Neuronal stem cell (in vitro differentiated cells): Measurements from ENCODE around the gene RNU1-2.
"Not testable (repeated sequence)": the region's sequence is repeated elsewhere in the genome, so short reads cannot be mapped to it uniquely, and the experiment has no call there.

Experiments
- DNase-seq: peaks from one replicate; pipeline ENCODE4 v3.0.0-alpha.2; 2013; ENCODE audit warnings: low spot score
- H2AFZ ChIP-seq: one replicate; pipeline ENCODE4 v1.6.1; 2013; ENCODE audit warnings: mild to moderate bottlenecking, low read length, inconsistent platforms
- H2AK5ac ChIP-seq: 2 replicates; pipeline ENCODE4 v1.6.1; 2013; ENCODE audit warnings: low read depth, mild to moderate bottlenecking, inconsistent platforms, low read length, moderate library complexity, mixed read lengths
- H2BK120ac ChIP-seq: 2 replicates; pipeline ENCODE4 v1.6.1; 2013; ENCODE audit warnings: low read depth, mild to moderate bottlenecking, inconsistent platforms, low read length, moderate library complexity, mixed read lengths
- H2BK12ac ChIP-seq: one replicate; pipeline ENCODE4 v1.6.1; 2013; ENCODE audit warnings: low read length, inconsistent platforms
- H2BK15ac ChIP-seq: 2 replicates; pipeline ENCODE4 v1.6.1; 2013; ENCODE audit warnings: mild to moderate bottlenecking, low read length, inconsistent platforms, mixed read lengths
- H2BK5ac ChIP-seq: one replicate; pipeline ENCODE4 v1.6.1; 2013; ENCODE audit warnings: inconsistent platforms, mild to moderate bottlenecking, low read length, moderate library complexity
- H3K14ac ChIP-seq: one replicate; pipeline ENCODE4 v1.6.1; 2013; ENCODE audit warnings: low read length, inconsistent platforms
- H3K18ac ChIP-seq: 2 replicates; pipeline ENCODE4 v1.6.1; 2013; ENCODE audit warnings: low read length, inconsistent platforms
- H3K23ac ChIP-seq: 2 replicates; pipeline ENCODE4 v1.6.1; 2013; ENCODE audit warnings: low read depth, mild to moderate bottlenecking, mixed read lengths, low read length, inconsistent platforms; ENCODE audit not compliant: poor library complexity
- H3K27ac ChIP-seq: replicated peaks from 3 replicates; pipeline ENCODE4 v1.5.1; 2013; ENCODE audit warnings: low read length, inconsistent platforms
- H3K27me3 ChIP-seq, 3 experiments: 2 replicates each; pipeline ENCODE4 v1.6.1; 2013; ENCODE audit warnings: low read length in 3 of 3, mild to moderate bottlenecking in 2 of 3, inconsistent platforms in 1 of 3, low read depth in 1 of 3, mixed read lengths in 1 of 3, moderate library complexity in 1 of 3; ENCODE audit not compliant: control insufficient read depth in 3 of 3, insufficient read depth in 3 of 3
- H3K36me3 ChIP-seq, 2 donors: replicated peaks in 1 of 2; 2 replicates each; pipeline ENCODE4 v1.6.1; 2013; ENCODE audit warnings: low read length in 2 of 2; ENCODE audit not compliant: control insufficient read depth in 2 of 2, insufficient read depth in 2 of 2
- H3K4ac ChIP-seq: 2 replicates; pipeline ENCODE4 v1.6.1; 2013; ENCODE audit warnings: inconsistent platforms, mild to moderate bottlenecking, low read length, moderate library complexity
- H3K4me1 ChIP-seq, 2 donors: 1 replicate in 1 of 2; 2 replicates in 1 of 2; pipeline ENCODE4 v1.6.1; 2013; ENCODE audit warnings: low read length in 2 of 2, low read depth in 1 of 2; ENCODE audit not compliant: control insufficient read depth in 2 of 2, insufficient read depth in 1 of 2
- H3K4me2 ChIP-seq: one replicate; pipeline ENCODE4 v1.6.1; 2013; ENCODE audit warnings: mild to moderate bottlenecking, low read length, inconsistent platforms; ENCODE audit not compliant: insufficient read depth, poor library complexity, severe bottlenecking
- H3K4me3 ChIP-seq, 2 donors: 2 replicates each; pipeline ENCODE4 v1.5.1; 2013; ENCODE audit warnings: low read length in 2 of 2, mild to moderate bottlenecking in 2 of 2, inconsistent platforms in 1 of 2, moderate library complexity in 1 of 2
- H3K79me1 ChIP-seq: one replicate; pipeline ENCODE4 v1.6.1; 2013; ENCODE audit warnings: low read depth, mild to moderate bottlenecking, inconsistent platforms, low read length, moderate library complexity
- H3K9ac ChIP-seq: one replicate; pipeline ENCODE4 v1.6.1; 2013; ENCODE audit warnings: mild to moderate bottlenecking, low read depth, low read length, inconsistent platforms; ENCODE audit not compliant: poor library complexity
- H3K9me3 ChIP-seq, 2 donors: replicated peaks in 1 of 2; 2 replicates each; pipeline versions ENCODE3 to v1.6.1; 2013; ENCODE audit warnings: low read length in 2 of 2, mild to moderate bottlenecking in 2 of 2, inconsistent platforms in 1 of 2, low read depth in 1 of 2, mixed read lengths in 1 of 2, moderate library complexity in 1 of 2; ENCODE audit not compliant: control insufficient read depth in 2 of 2, insufficient read depth in 1 of 2
- H4K8ac ChIP-seq: one replicate; pipeline ENCODE4 v1.6.1; 2013; ENCODE audit warnings: low read depth, mild to moderate bottlenecking, inconsistent platforms, low read length, moderate library complexity
- H4K91ac ChIP-seq: one replicate; pipeline ENCODE4 v1.6.1; 2013; ENCODE audit warnings: low read length, low read depth, mild to moderate bottlenecking, inconsistent platforms; ENCODE audit not compliant: poor library complexity
- WGBS, 2 donors: extraction: QIAGEN DNeasy Blood & Tissue Kit; methylation state at CpG; one replicate each; pipeline ENCODE4 v1.1.7; 2013; ENCODE audit warnings: missing lambda C conversion rate in 2 of 2, mixed read lengths in 1 of 2; ENCODE audit not compliant: insufficient read length in 2 of 2, insufficient replicate concordance in 1 of 2; ENCODE audit errors: extremely low coverage in 2 of 2; 5-methylcytosine and 5-hydroxymethylcytosine counted together

RNU1-2 gene

DNA sequence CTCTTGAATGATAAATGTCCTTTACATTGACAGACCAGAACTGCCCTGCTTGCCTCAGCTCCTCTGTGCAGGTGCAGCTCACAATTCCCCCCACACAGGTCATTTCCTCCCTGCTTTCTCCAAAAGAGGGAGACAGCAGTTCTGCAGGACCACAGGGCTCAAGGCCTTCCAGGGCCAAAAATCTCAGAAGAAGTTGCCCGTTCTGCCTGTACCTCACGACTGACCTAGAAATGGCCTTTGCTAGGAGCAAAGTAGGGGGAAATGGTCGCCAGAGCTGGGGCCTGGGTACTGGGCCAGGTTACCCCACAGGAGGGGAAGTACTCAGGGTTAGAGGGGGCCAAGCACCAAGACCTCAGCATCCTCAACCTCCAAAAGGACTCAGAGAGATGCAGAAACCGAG lies 11.1 kb downstream of the RNU1-2 start:
- no peak overlapping the region for H4K8ac ChIP-seq
- H2AK5ac ChIP-seq: no peak overlapping the region
- peaks cover 1 to 7% of the 10 kb centered on the region in 2 donors for H3K4me1 ChIP-seq
- H2BK120ac ChIP-seq: no peak overlapping the region
- H2AFZ ChIP-seq: no peak overlapping the region
- no peak overlapping the region for H3K4ac ChIP-seq
- H3K79me1 ChIP-seq: no peaks in the 10 kb centered on the region
- H3K9ac ChIP-seq: no peak overlapping the region
- no peak overlapping the region for H2BK12ac ChIP-seq
- no peak overlapping the region for H3K4me2 ChIP-seq
- no peaks in the 10 kb centered on the region for H3K36me3 ChIP-seq
- H3K9me3 ChIP-seq: peaks cover 5 to 8% of the 10 kb centered on the region in 2 donors
- no peak overlapping the region for H2BK5ac ChIP-seq
- no peak overlapping the region for H3K4me3 ChIP-seq
- DNase-seq: no peak
- no peak overlapping the region for H3K23ac ChIP-seq
- H4K91ac ChIP-seq: no peak overlapping the region
- no peaks in the 10 kb centered on the region for H3K27me3 ChIP-seq
- no peak overlapping the region for H3K14ac ChIP-seq
- H3K18ac ChIP-seq: no peak overlapping the region
- H2BK15ac ChIP-seq: no peak overlapping the region
- no peak overlapping the region for H3K27ac ChIP-seq
- no CpG with 5 or more reads among the region's 4 CpGs for WGBS, 2 donors

DNA sequence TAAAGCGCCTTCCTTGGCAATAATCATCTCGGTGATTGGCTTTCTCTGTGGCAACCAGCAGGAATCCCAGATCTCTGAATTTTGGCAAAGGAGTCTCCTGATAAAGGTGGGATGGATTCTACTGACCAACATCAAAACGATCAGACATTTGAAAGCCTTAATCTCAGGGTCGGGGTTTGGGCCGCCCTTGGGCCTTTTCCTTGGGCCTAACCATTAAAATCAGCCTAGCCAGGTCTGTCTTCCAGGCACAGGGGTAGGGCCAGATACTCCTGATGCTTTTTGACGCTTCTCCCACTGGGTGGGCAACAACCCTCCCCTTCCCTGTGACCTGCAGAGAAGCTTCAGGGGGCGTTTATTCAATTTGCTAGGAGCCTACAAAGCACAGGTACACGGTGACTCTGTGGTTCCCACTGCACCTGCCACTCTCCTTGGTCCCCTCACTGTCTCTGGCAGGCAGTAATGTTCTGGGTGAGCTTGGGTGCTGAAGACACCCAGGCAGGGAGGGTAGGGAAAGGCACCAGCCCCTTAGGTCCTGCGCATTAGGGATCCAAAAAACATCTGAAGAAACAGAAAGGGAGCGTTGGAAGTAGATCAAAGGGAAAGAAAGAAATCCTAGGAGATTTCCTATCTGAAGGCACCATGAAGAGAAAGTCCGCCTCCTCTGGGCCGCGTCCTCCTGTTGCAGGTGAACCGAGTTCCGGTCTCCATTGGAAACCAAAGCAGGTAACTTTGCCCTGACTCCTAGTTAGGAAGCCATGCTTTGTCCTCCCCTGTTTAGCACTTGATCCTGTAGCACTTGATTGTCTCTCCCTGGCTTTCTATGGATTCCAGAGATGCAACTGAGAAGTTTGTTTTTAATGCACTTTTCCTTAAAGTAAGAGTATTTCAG lies 12.3 kb downstream of the RNU1-2 start:
- no peaks in the 10 kb centered on the region for H3K36me3 ChIP-seq
- no peak overlapping the region for H3K14ac ChIP-seq
- no peak overlapping the region for H3K9ac ChIP-seq
- no peak overlapping the region for H3K27ac ChIP-seq
- H3K4me1 ChIP-seq: peaks cover 1 to 9% of the 10 kb centered on the region in 2 donors
- no peak overlapping the region for H3K18ac ChIP-seq
- no peaks in the 10 kb centered on the region for H3K27me3 ChIP-seq
- H2BK120ac ChIP-seq: no peak overlapping the region
- no peak for DNase-seq
- no peak overlapping the region for H3K23ac ChIP-seq
- H4K91ac ChIP-seq: no peak overlapping the region
- no peak overlapping the region for H2BK5ac ChIP-seq
- H3K4me2 ChIP-seq: no peak overlapping the region
- no CpG with 5 or more reads among the region's 15 CpGs for WGBS, 2 donors
- H2BK15ac ChIP-seq: peak overlapping the region; percentile 62
- no peak overlapping the region for H2AFZ ChIP-seq
- no peaks in the 10 kb centered on the region for H3K79me1 ChIP-seq
- no peak overlapping the region for H3K4me3 ChIP-seq
- H3K9me3 ChIP-seq: peaks cover 5 to 8% of the 10 kb centered on the region in 2 donors
- no peak overlapping the region for H2BK12ac ChIP-seq
- no peak overlapping the region for H3K4ac ChIP-seq
- no peak overlapping the region for H4K8ac ChIP-seq
- H2AK5ac ChIP-seq: no peak overlapping the region

DNA sequence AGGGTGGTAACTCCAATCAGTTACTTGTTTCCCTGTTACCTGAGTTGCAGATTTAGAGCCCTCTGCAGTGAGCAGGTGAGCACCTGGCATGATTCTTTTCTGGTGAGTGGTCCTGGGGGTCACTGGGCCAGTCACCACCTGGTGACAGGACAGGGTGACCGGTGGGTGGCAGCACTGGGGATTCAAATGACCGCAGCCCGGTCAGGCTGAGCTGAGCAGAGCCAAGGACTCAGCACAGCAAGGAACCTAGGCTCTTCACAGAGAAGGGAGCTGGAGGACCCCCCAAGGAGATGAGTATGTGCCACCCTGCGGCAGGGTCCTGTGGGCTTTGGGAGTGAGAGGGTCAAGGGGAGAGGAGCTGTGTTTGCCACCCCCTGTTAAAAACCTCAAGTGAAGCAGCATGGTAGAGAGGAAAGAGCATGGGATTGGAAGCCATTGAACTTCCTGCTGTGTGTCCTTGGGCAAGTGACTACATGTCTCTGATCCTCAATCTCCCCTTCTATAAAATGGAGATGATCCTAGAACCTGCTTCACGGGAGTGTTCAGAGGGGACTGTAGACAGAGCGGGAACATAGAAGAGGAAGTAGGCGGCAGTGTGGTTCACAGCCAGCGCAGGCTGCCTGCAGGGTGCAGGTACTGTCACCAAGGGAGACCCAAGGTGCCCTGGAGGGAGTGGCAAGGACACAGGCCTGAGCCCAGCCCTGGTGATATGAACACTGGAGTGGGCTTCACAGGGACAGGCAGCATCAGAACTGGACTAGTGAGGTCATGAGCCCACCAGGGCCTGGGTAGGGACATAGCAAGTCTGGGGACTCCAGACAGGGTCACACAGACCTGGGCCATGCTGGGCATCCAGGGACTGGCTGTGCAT lies 16.3 kb downstream of the RNU1-2 start:
- H3K4me2 ChIP-seq, H3K9me3 ChIP-seq, DNase-seq, H3K14ac ChIP-seq, H2BK15ac ChIP-seq, H3K4me1 ChIP-seq, H3K4me3 ChIP-seq, H3K9ac ChIP-seq, H2AFZ ChIP-seq, H2BK5ac ChIP-seq, H3K18ac ChIP-seq, H4K8ac ChIP-seq, H3K27ac ChIP-seq, H3K23ac ChIP-seq, H3K79me1 ChIP-seq, H2BK12ac ChIP-seq, H2BK120ac ChIP-seq, H3K4ac ChIP-seq, H3K27me3 ChIP-seq, H4K91ac ChIP-seq, H3K36me3 ChIP-seq, H2AK5ac ChIP-seq: not testable (repeated sequence)
- WGBS, 2 donors: no CpG with 5 or more reads among the region's 8 CpGs

DNA sequence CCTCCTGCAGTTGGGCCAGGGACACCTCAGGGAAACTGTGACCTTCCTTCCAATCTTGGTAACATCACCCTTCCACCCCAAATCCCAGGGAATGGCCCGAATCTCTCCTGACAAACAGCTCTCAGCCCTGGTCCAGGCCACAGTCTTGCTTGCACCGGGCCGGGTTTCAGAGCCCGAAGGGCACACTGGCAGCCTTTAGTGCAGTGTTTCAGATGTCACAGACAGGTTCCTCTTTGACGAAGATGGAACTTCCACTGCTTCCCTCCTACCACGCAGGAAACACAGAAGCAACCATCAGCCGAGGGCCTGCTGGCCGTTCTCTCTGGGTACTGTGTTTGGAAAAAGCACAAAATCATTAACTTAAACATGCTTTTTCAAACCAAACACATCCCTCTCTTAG lies 17.0 kb downstream of the RNU1-2 start:
- H4K8ac ChIP-seq, H3K36me3 ChIP-seq, H3K27ac ChIP-seq, H2AFZ ChIP-seq, H3K4me1 ChIP-seq, H2BK5ac ChIP-seq, H3K4me3 ChIP-seq, H2BK15ac ChIP-seq, H3K23ac ChIP-seq, H2BK120ac ChIP-seq, H4K91ac ChIP-seq, H3K14ac ChIP-seq, H3K9ac ChIP-seq, H3K18ac ChIP-seq, DNase-seq, H3K9me3 ChIP-seq, H3K79me1 ChIP-seq, H3K4ac ChIP-seq, H3K4me2 ChIP-seq, H2AK5ac ChIP-seq, H3K27me3 ChIP-seq, H2BK12ac ChIP-seq: not testable (repeated sequence)
- no CpG with 5 or more reads among the region's 8 CpGs for WGBS, 2 donors
